Measurements from ENCODE around the gene ALDH4A1.

- TF ChIP-seq CTCF (IDR thresholded peaks at IDR 0.05) (no peak), POLR2AphosphoS5 (IDR thresholded peaks at IDR 0.05) (no peak)
Measured at GRCh38 chr1:18881164-18881563, 21.2 kb downstream of the ALDH4A1 start.
